ENCODE measurements around the gene DLX4.

DNA sequence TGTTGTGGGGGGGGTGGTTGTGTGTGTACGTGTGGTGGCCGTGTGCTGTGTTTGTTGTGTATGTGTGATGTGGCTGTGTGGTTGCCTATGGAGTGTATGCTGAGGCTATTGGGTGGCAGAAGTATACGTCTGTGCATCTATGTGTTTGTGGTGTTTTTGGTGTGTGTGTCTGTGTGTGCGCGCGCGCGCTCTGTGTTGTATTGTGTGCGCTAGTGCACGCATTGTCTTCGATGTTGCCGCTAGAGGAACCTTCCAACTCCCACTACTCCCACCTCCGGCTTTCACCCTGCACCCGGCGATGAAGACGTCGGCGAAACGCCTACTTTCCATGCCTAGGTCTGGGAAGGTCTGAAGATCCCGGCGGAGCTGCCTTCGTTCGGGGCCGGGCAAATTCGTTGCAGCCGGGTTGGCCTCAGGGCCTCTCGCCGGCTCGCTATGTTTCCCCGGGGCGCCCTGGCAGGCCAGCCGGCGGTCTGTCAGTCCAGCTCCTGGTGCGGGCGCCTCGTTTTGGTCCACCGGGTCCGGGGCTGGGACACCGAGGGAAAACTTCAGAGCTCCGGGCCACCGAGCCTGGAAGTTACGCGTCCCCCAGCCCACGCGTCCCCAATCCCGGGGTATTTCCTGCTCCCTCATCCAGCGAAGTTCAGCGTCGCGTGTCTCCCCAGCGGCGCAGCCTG lies 5.2 kb upstream of the DLX4 start:
- TF ChIP-seq, protein P1, sequence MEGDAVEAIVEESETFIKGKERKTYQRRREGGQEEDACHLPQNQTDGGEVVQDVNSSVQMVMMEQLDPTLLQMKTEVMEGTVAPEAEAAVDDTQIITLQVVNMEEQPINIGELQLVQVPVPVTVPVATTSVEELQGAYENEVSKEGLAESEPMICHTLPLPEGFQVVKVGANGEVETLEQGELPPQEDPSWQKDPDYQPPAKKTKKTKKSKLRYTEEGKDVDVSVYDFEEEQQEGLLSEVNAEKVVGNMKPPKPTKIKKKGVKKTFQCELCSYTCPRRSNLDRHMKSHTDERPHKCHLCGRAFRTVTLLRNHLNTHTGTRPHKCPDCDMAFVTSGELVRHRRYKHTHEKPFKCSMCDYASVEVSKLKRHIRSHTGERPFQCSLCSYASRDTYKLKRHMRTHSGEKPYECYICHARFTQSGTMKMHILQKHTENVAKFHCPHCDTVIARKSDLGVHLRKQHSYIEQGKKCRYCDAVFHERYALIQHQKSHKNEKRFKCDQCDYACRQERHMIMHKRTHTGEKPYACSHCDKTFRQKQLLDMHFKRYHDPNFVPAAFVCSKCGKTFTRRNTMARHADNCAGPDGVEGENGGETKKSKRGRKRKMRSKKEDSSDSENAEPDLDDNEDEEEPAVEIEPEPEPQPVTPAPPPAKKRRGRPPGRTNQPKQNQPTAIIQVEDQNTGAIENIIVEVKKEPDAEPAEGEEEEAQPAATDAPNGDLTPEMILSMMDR (IDR thresholded peaks at IDR 0.05), result no peak
- TF ChIP-seq POLR2A (IDR thresholded peaks at IDR 0.05), result no peak
- TF ChIP-seq POLR2AphosphoS5 (IDR thresholded peaks at IDR 0.05), result peak in 3 of 4 donors; percentile 10 to 59 (median 27)
